HCT116 (cell line): Measurements from ENCODE around the gene ZNF423. TPM values are rescaled to one million over a fixed set of nuclear protein-coding genes. Genes with fewer than 3 reads are reported as not detected.

ENCODE experiments used
- ATAC-seq: fragments of 200-7000 bp; cut with Tn5 transposase; 2 replicates; pipeline ENCODE4 v1.9.1; 2020; ENCODE audit warnings: mild to moderate bottlenecking, moderate library complexity
- BruUV-seq: library from RNA; stranded (reverse); fragments of 400-500 nt; replicated peaks from 2 replicates; lab custom pipeline; 2021; lab: Mats Ljungman, UMichigan
- CTCF ChIA-PET: fragments of 300-600 bp; sonication (Branson Sonifier 250); formaldehyde crosslinking; loops from one replicate; lab custom pipeline; 2021; ENCODE audit warnings: antibody characterized with exemption; lab: Charles Lee
- POLR2A ChIA-PET: fragments of 300-600, 350-600 bp; sonication (Branson Sonifier 250); formaldehyde crosslinking; loops from one replicate; lab custom pipeline; 2021; ENCODE audit warnings: antibody characterized with exemption; lab: Charles Lee
- RAD21 ChIA-PET, 2 experiments: fragments of 300-600 bp; sonication (Branson Sonifier 250); formaldehyde crosslinking; loops; one replicate each; lab custom pipeline; 2023; ENCODE audit warnings: low total read pairs in 2 of 2; ENCODE audit not compliant: uncharacterized antibody in 2 of 2, unreplicated experiment in 2 of 2, low non-redundant PET in 1 of 2; lab: Charles Lee
- DNase-seq: peaks from one replicate; pipeline ENCODE4 v3.0.0-alpha.2; 2010; ENCODE audit warnings: low read depth, low spot score
- H2AFZ ChIP-seq: fragments of 200-600 bp; shearing (Covaris generic), sonication (generic); 2 replicates; pipeline ENCODE4 v1.6.1; 2017; ENCODE audit warnings: low read depth, mixed run types, mixed read lengths, antibody characterized with exemption, low read length; ENCODE audit not compliant: poor library complexity, severe bottlenecking
- H3K27ac ChIP-seq: 2 replicates; pipeline ENCODE4 v1.5.1; 2012; ENCODE audit warnings: low read depth, low read length
- H3K27me3 ChIP-seq: fragments of 200-600 bp; sonication (generic); 2 replicates; pipeline ENCODE4 v1.6.1; 2016; ENCODE audit warnings: mixed run types, low read length, mixed read lengths; ENCODE audit not compliant: insufficient read depth
- H3K36me3 ChIP-seq, 2 experiments: fragments of 200-500 bp in 1 of 2; fragments of 200-600 bp in 1 of 2; sonication (Bioruptor generic) in 1 of 2; sonication (generic) in 1 of 2; 2 replicates each; pipeline versions ENCODE4 v1.5.1 to v1.6.1; 2014 to 2016; ENCODE audit warnings: low read length in 2 of 2, inconsistent platforms in 1 of 2, mixed read lengths in 1 of 2, mixed run types in 1 of 2; ENCODE audit not compliant: insufficient read depth in 2 of 2, control insufficient read depth in 1 of 2
- H3K4me1 ChIP-seq, 2 experiments: fragments of 200-600 bp in 1 of 2; sonication (generic) in 1 of 2; 2 replicates each; pipeline versions ENCODE4 v1.5.1 to v1.6.1; 2012 to 2017; ENCODE audit warnings: low read length in 2 of 2, inconsistent platforms in 1 of 2, mild to moderate bottlenecking in 1 of 2, mixed read lengths in 1 of 2, mixed run types in 1 of 2, moderate library complexity in 1 of 2; ENCODE audit not compliant: insufficient read depth in 2 of 2, control insufficient read depth in 1 of 2
- H3K4me2 ChIP-seq: fragments of 200-600 bp; sonication (generic); 2 replicates; pipeline ENCODE4 v1.6.1; 2017; ENCODE audit warnings: mixed run types, low read length, mixed read lengths
- H3K4me3 ChIP-seq, 2 experiments: fragments of 200-600 bp in 1 of 2; sonication (generic) in 1 of 2; replicated peaks in 1 of 2; 2 replicates each; pipeline ENCODE4 v1.5.1; 2011 to 2016; ENCODE audit warnings: low read length in 2 of 2, control low read depth in 1 of 2, low read depth in 1 of 2, mild to moderate bottlenecking in 1 of 2, mixed read lengths in 1 of 2, mixed run types in 1 of 2
- H3K79me2 ChIP-seq: fragments of 200-600 bp; sonication (generic); 2 replicates; pipeline ENCODE4 v1.6.1; 2017; ENCODE audit warnings: mild to moderate bottlenecking, mixed run types, low read length, moderate library complexity, mixed read lengths; ENCODE audit not compliant: insufficient read depth
- H3K9ac ChIP-seq: fragments of 200-600 bp; sonication (generic); 2 replicates; pipeline ENCODE4 v1.6.1; 2016; ENCODE audit warnings: low read length, mixed read lengths
- H3K9me2 ChIP-seq: fragments of 200-600 bp; sonication (generic), shearing (Covaris generic); 2 replicates; pipeline ENCODE4 v1.6.1; 2017; ENCODE audit warnings: mixed run types, mild to moderate bottlenecking, moderate library complexity; ENCODE audit not compliant: insufficient read depth
- H3K9me3 ChIP-seq, 2 experiments: fragments of 200-500 bp in 1 of 2; fragments of 200-600 bp in 1 of 2; sonication (Bioruptor generic) in 1 of 2; sonication (generic) in 1 of 2; 2 replicates each; pipeline ENCODE4 v1.6.1; 2014 to 2017; ENCODE audit warnings: low read length in 2 of 2, mixed read lengths in 2 of 2, inconsistent platforms in 1 of 2, low read depth in 1 of 2, mild to moderate bottlenecking in 1 of 2, mixed run types in 1 of 2, moderate library complexity in 1 of 2; ENCODE audit not compliant: control insufficient read depth in 1 of 2, insufficient read depth in 1 of 2
- H4K20me1 ChIP-seq: fragments of 200-600 bp; sonication (generic), shearing (Covaris generic); 2 replicates; pipeline ENCODE4 v1.6.1; 2017; ENCODE audit warnings: mixed run types, mild to moderate bottlenecking, moderate library complexity; ENCODE audit not compliant: insufficient read depth
- CEBPB ChIP-seq: IDR thresholded peaks from 2 replicates; pipeline ENCODE4 v1.6.1; 2012; ENCODE audit warnings: low read depth
- CTCF ChIP-seq, 3 experiments: fragments of 200-600 bp in 1 of 3; sonication (generic) in 1 of 3; IDR thresholded peaks in 2 of 3; conservative IDR thresholded peaks in 1 of 3; 2 replicates each; pipeline ENCODE4 v1.5.1; 2012 to 2017; ENCODE audit warnings: low read depth in 2 of 3, low read length in 2 of 3, antibody characterized with exemption in 1 of 3, borderline replicate concordance in 1 of 3, control low read depth in 1 of 3, mild to moderate bottlenecking in 1 of 3, mixed read lengths in 1 of 3, mixed run types in 1 of 3, moderate library complexity in 1 of 3; ENCODE audit not compliant: insufficient read depth in 1 of 3
- EGR1 ChIP-seq: IDR thresholded peaks from 2 replicates; pipeline ENCODE4 v1.6.1; 2012; ENCODE audit warnings: low read depth
- ELF1 ChIP-seq: IDR thresholded peaks from 2 replicates; pipeline ENCODE4 v1.6.1; 2012; ENCODE audit warnings: low read depth, borderline replicate concordance
- EZH2 ChIP-seq: fragments of 200-600 bp; sonication (generic); IDR thresholded peaks from 2 replicates; pipeline ENCODE4 v1.6.1; 2017; ENCODE audit warnings: antibody characterized with exemption, mixed run types
- EZH2phosphoT487 ChIP-seq: fragments of 200-600 bp; IDR thresholded peaks from 2 replicates; pipeline ENCODE4 v1.6.1; 2018; ENCODE audit warnings: antibody characterized with exemption, borderline replicate concordance
- JUND ChIP-seq: IDR thresholded peaks from 2 replicates; pipeline ENCODE4 v1.6.1; 2012
- POLR2A ChIP-seq: IDR thresholded peaks from 2 replicates; pipeline ENCODE4 v1.7.0; 2011; ENCODE audit warnings: borderline replicate concordance; ENCODE audit not compliant: insufficient read depth, insufficient read length; ENCODE audit errors: extremely low read depth
- POLR2AphosphoS5 ChIP-seq: IDR thresholded peaks from 2 replicates; pipeline ENCODE4 v1.6.1; 2011; ENCODE audit warnings: mild to moderate bottlenecking, low read depth, low read length, moderate library complexity
- RAD21 ChIP-seq: IDR thresholded peaks from 2 replicates; pipeline ENCODE4 v1.6.1; 2012; ENCODE audit warnings: low read depth, mild to moderate bottlenecking
- SIN3A ChIP-seq: IDR thresholded peaks from 2 replicates; pipeline ENCODE4 v1.6.1; 2012; ENCODE audit warnings: low read depth
- SP1 ChIP-seq: IDR thresholded peaks from 2 replicates; pipeline ENCODE4 v1.6.1; 2012; ENCODE audit warnings: low read depth
- YY1 ChIP-seq: IDR thresholded peaks from 2 replicates; pipeline ENCODE4 v1.6.1; 2011; ENCODE audit warnings: low read length, low read depth, moderate library complexity, mild to moderate bottlenecking; ENCODE audit not compliant: insufficient replicate concordance; ENCODE audit errors: extremely low read depth
- ZFX ChIP-seq: fragments of 450-650 bp; IDR thresholded peaks from 2 replicates; pipeline ENCODE4 v1.6.1; 2017
- ZNF274 ChIP-seq: fragments of 200-500 bp; sonication (Bioruptor generic); IDR thresholded peaks from 2 replicates; pipeline ENCODE4 v1.6.1; 2014; ENCODE audit warnings: mild to moderate bottlenecking, low read depth, low read length, inconsistent platforms
- intact Hi-C: fragments of 100-400 bp; cut with micrococcal nuclease; formaldehyde crosslinking; loops from 2 replicates; pipeline ENCODE4 v1.10.0; 2022
- total RNA-seq: library from RNA; stranded (reverse); gene quantifications from one replicate; pipeline ENCODE4 v1.2.1, GENCODE V29; 2021; ENCODE audit not compliant: unreplicated experiment
- TF ChIP-seq, protein P1 (sequence below): IDR thresholded peaks from 2 replicates; pipeline ENCODE4 v1.6.1; 2012
- TF ChIP-seq, protein P2 (sequence below): IDR thresholded peaks from 2 replicates; pipeline ENCODE4 v1.6.1; 2012; ENCODE audit warnings: low read depth
- TF ChIP-seq, protein P3 (sequence below): IDR thresholded peaks from 2 replicates; pipeline ENCODE4 v1.6.1; 2012

Gene ZNF423
- total RNA-seq, 1 experiment from 2014 or later: 0.22 TPM

DNA sequence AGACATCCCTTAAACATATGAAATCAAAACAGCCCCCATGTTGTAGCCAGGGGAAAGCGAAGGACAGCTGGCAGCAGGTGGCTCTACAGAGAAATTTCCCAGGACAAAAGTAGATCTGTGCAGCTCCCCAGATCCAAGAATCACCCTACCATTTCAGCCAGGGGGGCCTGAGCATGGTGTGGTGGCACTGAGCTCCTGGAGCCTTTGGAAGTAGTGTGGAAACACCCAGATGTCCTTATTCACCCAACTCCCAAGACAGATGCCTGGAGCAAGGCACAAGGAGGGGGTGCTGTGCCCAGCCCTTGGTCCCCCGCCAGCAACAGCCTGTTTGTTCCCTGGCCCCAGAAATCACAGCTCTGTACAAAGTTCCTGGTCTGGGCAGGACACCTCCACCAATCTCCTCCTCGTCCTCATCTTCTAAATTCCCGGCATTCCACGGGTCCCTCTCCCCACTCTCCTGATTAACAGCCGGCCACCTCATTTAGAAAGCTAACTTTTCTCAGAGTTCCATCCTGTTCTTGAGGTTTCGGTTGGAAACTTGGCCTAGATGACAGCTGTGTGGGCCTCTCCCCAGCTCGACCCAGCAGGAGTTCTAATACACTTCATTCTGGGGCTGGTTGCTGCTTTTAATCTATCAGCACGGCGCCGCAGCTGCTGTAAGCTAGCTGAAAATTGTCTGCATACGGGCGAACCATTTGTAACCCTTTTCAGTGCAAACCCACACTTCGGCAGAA is 291.2 kb downstream of the ZNF423 start:
- no peaks in the 10 kb centered on the region for H3K9me3 ChIP-seq
- ChIA-PET POLR2A (no interaction called here), CTCF (no interaction called here), RAD21 (no interaction called here)
- intact Hi-C loops: no loop called here
- no peaks in the 10 kb centered on the region for H3K27me3 ChIP-seq
- no peak for ATAC-seq
- H3K4me1 ChIP-seq: no peaks in the 10 kb centered on the region
- H3K4me3 ChIP-seq: no peak overlapping the region
- H3K27ac ChIP-seq: no peak overlapping the region
- DNase-seq: no peak
- TF ChIP-seq, protein P1, sequence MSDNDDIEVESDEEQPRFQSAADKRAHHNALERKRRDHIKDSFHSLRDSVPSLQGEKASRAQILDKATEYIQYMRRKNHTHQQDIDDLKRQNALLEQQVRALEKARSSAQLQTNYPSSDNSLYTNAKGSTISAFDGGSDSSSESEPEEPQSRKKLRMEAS: no peak
- TF ChIP-seq EZH2 (no peak), ELF1 (no peak), EGR1 (no peak), SP1 (no peak), EZH2phosphoT487 (no peak), RAD21 (no peak), SIN3A (no peak), POLR2A (no peak), POLR2AphosphoS5 (no peak), JUND (no peak), ZFX (no peak), ZNF274 (no peak), CEBPB (no peak), YY1 (no peak), CTCF (IDR thresholded peaks at IDR 0.05 in 2 of 3, conservative IDR thresholded peaks at IDR 0.05 in 1 of 3; ENCODE audit: borderline replicate concordance in 1 of 3, insufficient read depth in 1 of 3, low read depth in 2 of 3, low read length in 2 of 3) (no peak)
- TF ChIP-seq, protein P2, sequence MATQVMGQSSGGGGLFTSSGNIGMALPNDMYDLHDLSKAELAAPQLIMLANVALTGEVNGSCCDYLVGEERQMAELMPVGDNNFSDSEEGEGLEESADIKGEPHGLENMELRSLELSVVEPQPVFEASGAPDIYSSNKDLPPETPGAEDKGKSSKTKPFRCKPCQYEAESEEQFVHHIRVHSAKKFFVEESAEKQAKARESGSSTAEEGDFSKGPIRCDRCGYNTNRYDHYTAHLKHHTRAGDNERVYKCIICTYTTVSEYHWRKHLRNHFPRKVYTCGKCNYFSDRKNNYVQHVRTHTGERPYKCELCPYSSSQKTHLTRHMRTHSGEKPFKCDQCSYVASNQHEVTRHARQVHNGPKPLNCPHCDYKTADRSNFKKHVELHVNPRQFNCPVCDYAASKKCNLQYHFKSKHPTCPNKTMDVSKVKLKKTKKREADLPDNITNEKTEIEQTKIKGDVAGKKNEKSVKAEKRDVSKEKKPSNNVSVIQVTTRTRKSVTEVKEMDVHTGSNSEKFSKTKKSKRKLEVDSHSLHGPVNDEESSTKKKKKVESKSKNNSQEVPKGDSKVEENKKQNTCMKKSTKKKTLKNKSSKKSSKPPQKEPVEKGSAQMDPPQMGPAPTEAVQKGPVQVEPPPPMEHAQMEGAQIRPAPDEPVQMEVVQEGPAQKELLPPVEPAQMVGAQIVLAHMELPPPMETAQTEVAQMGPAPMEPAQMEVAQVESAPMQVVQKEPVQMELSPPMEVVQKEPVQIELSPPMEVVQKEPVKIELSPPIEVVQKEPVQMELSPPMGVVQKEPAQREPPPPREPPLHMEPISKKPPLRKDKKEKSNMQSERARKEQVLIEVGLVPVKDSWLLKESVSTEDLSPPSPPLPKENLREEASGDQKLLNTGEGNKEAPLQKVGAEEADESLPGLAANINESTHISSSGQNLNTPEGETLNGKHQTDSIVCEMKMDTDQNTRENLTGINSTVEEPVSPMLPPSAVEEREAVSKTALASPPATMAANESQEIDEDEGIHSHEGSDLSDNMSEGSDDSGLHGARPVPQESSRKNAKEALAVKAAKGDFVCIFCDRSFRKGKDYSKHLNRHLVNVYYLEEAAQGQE: no peak
- TF ChIP-seq, protein P3, sequence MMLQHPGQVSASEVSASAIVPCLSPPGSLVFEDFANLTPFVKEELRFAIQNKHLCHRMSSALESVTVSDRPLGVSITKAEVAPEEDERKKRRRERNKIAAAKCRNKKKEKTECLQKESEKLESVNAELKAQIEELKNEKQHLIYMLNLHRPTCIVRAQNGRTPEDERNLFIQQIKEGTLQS: no peak
- no peaks in the 10 kb centered on the region for H3K9me2 ChIP-seq
- H4K20me1 ChIP-seq: no peaks in the 10 kb centered on the region
- no peaks in the 10 kb centered on the region for H3K36me3 ChIP-seq
- H3K9ac ChIP-seq: no peak overlapping the region
- H3K4me2 ChIP-seq: no peak overlapping the region
- no peak overlapping the region for H2AFZ ChIP-seq
- no peaks in the 10 kb centered on the region for H3K79me2 ChIP-seq
- no TSS peak for BruUV-seq
